ENCODE measurements around the gene KCNE3. TPM values are rescaled to one million over a fixed set of nuclear protein-coding genes. Genes with fewer than 3 reads are reported as not detected.

Gene KCNE3
- total RNA-seq, 1 experiment from 2014 or later: 0.73 TPM

DNA sequence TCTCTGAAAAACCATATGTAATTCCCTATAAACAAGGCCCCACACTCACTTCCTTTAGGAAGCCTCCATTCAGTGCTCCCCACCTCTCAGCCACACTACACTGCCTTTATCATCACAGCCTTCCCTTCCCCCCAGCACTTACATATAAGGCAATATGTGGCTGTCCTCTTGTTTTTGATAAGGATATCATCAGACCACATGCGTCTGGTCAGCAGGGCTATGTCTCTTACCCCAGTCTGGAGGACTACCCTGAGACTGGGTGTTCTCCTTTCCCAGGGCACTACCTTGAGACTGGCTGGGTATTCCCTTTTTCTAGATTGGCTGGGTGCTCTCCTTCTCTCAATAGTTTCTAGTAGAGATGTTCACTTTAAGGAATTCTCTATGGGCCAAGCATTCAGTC, 7.8 kb downstream of the KCNE3 start:
- no peak for TF ChIP-seq EZH2phosphoT487 (IDR thresholded peaks at IDR 0.05; ENCODE audit: borderline replicate concordance, low read length)
- no peak for TF ChIP-seq CTCF (conservative IDR thresholded peaks at IDR 0.05; ENCODE audit: low read depth, low read length)
- TF ChIP-seq EZH2 (IDR thresholded peaks at IDR 0.05; ENCODE audit: low read length, unreplicated experiment): no peak
- Histone ChIP-seq H3K79me2 (ENCODE audit: low read length) (no peaks in the 10 kb centered on the region), H3K36me3 (ENCODE audit: low read depth, low read length) (no peaks in the 10 kb centered on the region), H4K20me1 (ENCODE audit: low read length) (no peaks in the 10 kb centered on the region), H3K9me2 (replicated peaks; ENCODE audit: low read length) (no peaks in the 10 kb centered on the region), H3K4me2 (ENCODE audit: low read length) (no peak overlapping the region), H3K4me1 (ENCODE audit: insufficient read depth, low read length) (peaks cover 9% of the 10 kb centered on the region), H3F3A (ENCODE audit: low read length, unreplicated experiment) (no peaks in the 10 kb centered on the region), H3K27me3 (ENCODE audit: low read length) (no peaks in the 10 kb centered on the region), H3K27ac (ENCODE audit: low read length) (no peak overlapping the region), H2AFZ (ENCODE audit: low read length) (no peak overlapping the region), H3K4me3 (ENCODE audit: low read length) (no peak overlapping the region), H3K9me3 (ENCODE audit: low read length) (no peaks in the 10 kb centered on the region), H3K9ac (ENCODE audit: low read length) (no peak overlapping the region)
- CTCF ChIA-PET: no interaction called here
- no TSS peak for BruUV-seq (replicated peaks)
- intact Hi-C loops (cut with micrococcal nuclease): no loop called here
- ATAC-seq: no peak
- DNase-seq: no peak
- POLR2A ChIA-PET (ENCODE audit: unreplicated experiment): no interaction called here

GRCh38 chr11:74457356-74457755, 10.0 kb downstream of the KCNE3 start:
- no peak for ATAC-seq
- Histone ChIP-seq H2AFZ (ENCODE audit: low read length) (no peak overlapping the region), H3K79me2 (ENCODE audit: low read length) (no peaks in the 10 kb centered on the region), H3K9me3 (ENCODE audit: low read length) (no peaks in the 10 kb centered on the region), H3F3A (ENCODE audit: low read length, unreplicated experiment) (no peaks in the 10 kb centered on the region), H3K9ac (ENCODE audit: low read length) (no peak overlapping the region), H3K4me1 (ENCODE audit: insufficient read depth, low read length) (peaks cover 9% of the 10 kb centered on the region), H3K4me2 (ENCODE audit: low read length) (no peak overlapping the region), H3K27ac (ENCODE audit: low read length) (no peak overlapping the region), H3K4me3 (ENCODE audit: low read length) (no peak overlapping the region), H3K36me3 (ENCODE audit: low read depth, low read length) (no peaks in the 10 kb centered on the region), H3K9me2 (replicated peaks; ENCODE audit: low read length) (no peaks in the 10 kb centered on the region), H4K20me1 (ENCODE audit: low read length) (no peaks in the 10 kb centered on the region), H3K27me3 (ENCODE audit: low read length) (no peaks in the 10 kb centered on the region)
- intact Hi-C loops (cut with micrococcal nuclease): no loop called here
- POLR2A ChIA-PET (ENCODE audit: unreplicated experiment): no interaction called here
- no TSS peak for BruUV-seq (replicated peaks)
- DNase-seq: no peak
- CTCF ChIA-PET: no interaction called here
- TF ChIP-seq EZH2phosphoT487 (IDR thresholded peaks at IDR 0.05; ENCODE audit: borderline replicate concordance, low read length) (no peak), EZH2 (IDR thresholded peaks at IDR 0.05; ENCODE audit: low read length, unreplicated experiment) (no peak), CTCF (conservative IDR thresholded peaks at IDR 0.05; ENCODE audit: low read depth, low read length) (no peak)

DNA sequence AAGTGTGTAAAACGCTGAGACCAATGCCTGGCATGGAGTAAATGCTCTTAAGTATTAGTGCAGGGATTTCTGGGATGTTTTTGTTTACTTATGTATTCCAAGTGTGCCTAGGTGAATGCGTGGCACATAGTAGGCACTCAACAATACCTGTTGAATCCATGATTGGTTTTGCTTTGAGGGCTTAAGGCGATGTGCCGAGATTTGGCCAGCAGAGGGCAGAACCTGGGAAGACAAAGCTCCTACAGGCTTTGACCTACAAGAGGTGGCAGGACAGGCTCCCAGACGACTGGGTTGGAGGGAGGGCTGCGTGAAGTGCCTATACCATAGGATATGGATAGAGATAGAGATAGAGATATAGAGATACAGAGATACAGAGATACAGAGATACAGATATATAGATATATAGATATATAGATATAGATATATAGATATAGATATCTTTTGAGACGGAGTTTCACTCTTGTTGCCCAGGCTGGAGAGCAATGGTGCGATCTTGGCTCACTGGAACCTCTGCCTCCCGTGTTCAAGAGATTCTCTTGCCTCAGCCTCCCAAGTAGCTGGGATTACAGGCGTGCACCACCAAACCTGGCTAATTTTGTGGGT, 13.9 kb downstream of the KCNE3 start:
- no peaks in the 10 kb centered on the region for H3K79me2 ChIP-seq (ENCODE audit: low read length)
- no peaks in the 10 kb centered on the region for H3K27me3 ChIP-seq (ENCODE audit: low read length)
- no peaks in the 10 kb centered on the region for H3K4me1 ChIP-seq (ENCODE audit: insufficient read depth, low read length)
- no peaks in the 10 kb centered on the region for H3K9me3 ChIP-seq (ENCODE audit: low read length)
- H3K4me3 ChIP-seq (ENCODE audit: low read length): no peak overlapping the region
- ATAC-seq (peak; percentile 86), DNase-seq (peak; percentile 87)
- no peaks in the 10 kb centered on the region for H4K20me1 ChIP-seq (ENCODE audit: low read length)
- BruUV-seq (replicated peaks): no TSS peak
- no peak overlapping the region for H3K27ac ChIP-seq (ENCODE audit: low read length)
- TF ChIP-seq EZH2phosphoT487 (IDR thresholded peaks at IDR 0.05; ENCODE audit: borderline replicate concordance, low read length) (no peak), EZH2 (IDR thresholded peaks at IDR 0.05; ENCODE audit: low read length, unreplicated experiment) (no peak), CTCF (conservative IDR thresholded peaks at IDR 0.05; ENCODE audit: low read depth, low read length) (peak; percentile 94)
- H3K4me2 ChIP-seq (ENCODE audit: low read length): no peak overlapping the region
- intact Hi-C loops (cut with micrococcal nuclease): loop anchor here (1.0 kb wide), 1 partner anchor 117 kb away; no protein-coding TSS in a partner anchor
- H3K9ac ChIP-seq (ENCODE audit: low read length): no peak overlapping the region
- CTCF ChIA-PET: interaction anchor here (0.6 to 2.8 kb wide), 5 partner anchors 24 to 198 kb away, joined by 3 to 37 read pairs (median 16); partner anchors contain the start of gene LIPT2
- no peaks in the 10 kb centered on the region for H3F3A ChIP-seq (ENCODE audit: low read length, unreplicated experiment)
- H2AFZ ChIP-seq (ENCODE audit: low read length): no peak overlapping the region
- no peaks in the 10 kb centered on the region for H3K36me3 ChIP-seq (ENCODE audit: low read depth, low read length)
- POLR2A ChIA-PET (ENCODE audit: unreplicated experiment): no interaction called here
- no peaks in the 10 kb centered on the region for H3K9me2 ChIP-seq (replicated peaks; ENCODE audit: low read length)
